Measurements from ENCODE around the gene TMEM165.

GRCh38 chr4:55458611-55459010, 62.9 kb downstream of the TMEM165 start:
- TF ChIP-seq POLR2A (IDR thresholded peaks at IDR 0.05) (no peak), POLR2AphosphoS5 (IDR thresholded peaks at IDR 0.05) (no peak), EP300 (IDR thresholded peaks at IDR 0.05) (no peak)
- TF ChIP-seq, protein P1, sequence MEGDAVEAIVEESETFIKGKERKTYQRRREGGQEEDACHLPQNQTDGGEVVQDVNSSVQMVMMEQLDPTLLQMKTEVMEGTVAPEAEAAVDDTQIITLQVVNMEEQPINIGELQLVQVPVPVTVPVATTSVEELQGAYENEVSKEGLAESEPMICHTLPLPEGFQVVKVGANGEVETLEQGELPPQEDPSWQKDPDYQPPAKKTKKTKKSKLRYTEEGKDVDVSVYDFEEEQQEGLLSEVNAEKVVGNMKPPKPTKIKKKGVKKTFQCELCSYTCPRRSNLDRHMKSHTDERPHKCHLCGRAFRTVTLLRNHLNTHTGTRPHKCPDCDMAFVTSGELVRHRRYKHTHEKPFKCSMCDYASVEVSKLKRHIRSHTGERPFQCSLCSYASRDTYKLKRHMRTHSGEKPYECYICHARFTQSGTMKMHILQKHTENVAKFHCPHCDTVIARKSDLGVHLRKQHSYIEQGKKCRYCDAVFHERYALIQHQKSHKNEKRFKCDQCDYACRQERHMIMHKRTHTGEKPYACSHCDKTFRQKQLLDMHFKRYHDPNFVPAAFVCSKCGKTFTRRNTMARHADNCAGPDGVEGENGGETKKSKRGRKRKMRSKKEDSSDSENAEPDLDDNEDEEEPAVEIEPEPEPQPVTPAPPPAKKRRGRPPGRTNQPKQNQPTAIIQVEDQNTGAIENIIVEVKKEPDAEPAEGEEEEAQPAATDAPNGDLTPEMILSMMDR (IDR thresholded peaks at IDR 0.05): no peak
